Peyer's patch (tissue), 4 donors: ENCODE measurements around the gene XPC. TPM values are rescaled to one million over a fixed set of nuclear protein-coding genes. Genes with fewer than 3 reads are reported as not detected.

Experiments used
- DNase-seq, 3 donors: peaks; one replicate each; pipeline ENCODE4 v3.0.0-alpha.2; 2017 to 2019
- H3K27ac ChIP-seq, 4 donors: fragments of 200-600 bp; sonication (generic); one replicate each; pipeline ENCODE4 v1.5.1; 2016 to 2019
- H3K27me3 ChIP-seq, 2 donors: fragments of 200-600 bp; sonication (generic); one replicate each; pipeline ENCODE4 v1.5.1; 2019
- H3K36me3 ChIP-seq, 3 donors: fragments of 200-600 bp; sonication (generic); one replicate each; pipeline ENCODE4 v1.5.1; 2016 to 2019
- H3K4me1 ChIP-seq, 4 donors: fragments of 200-600 bp; sonication (generic); one replicate each; pipeline ENCODE4 v1.5.1; 2016 to 2019
- H3K4me3 ChIP-seq, 4 donors: fragments of 200-600 bp; sonication (generic); 1 replicate in 3 of 4; 2 replicates in 1 of 4; pipeline ENCODE4 v1.5.1; 2016 to 2019; ENCODE audit warnings: mild to moderate bottlenecking in 1 of 4
- H3K9me3 ChIP-seq, 4 donors: fragments of 200-600 bp; sonication (generic); one replicate each; pipeline ENCODE4 v1.5.1; 2016 to 2019; ENCODE audit warnings: mild to moderate bottlenecking in 1 of 4
- CTCF ChIP-seq, 6 experiments: fragments of 450-650 bp in 4 of 6; fragments of 200-600 bp in 2 of 6; sonication (generic) in 1 of 6; IDR thresholded peaks; one replicate each; pipeline ENCODE4 v1.5.1; 2017 to 2019; ENCODE audit warnings: antibody characterized with exemption in 6 of 6, mild to moderate bottlenecking in 3 of 6, moderate library complexity in 1 of 6
- POLR2A ChIP-seq, 2 donors: fragments of 450-650 bp; IDR thresholded peaks; one replicate each; pipeline ENCODE4 v1.5.1; 2017; ENCODE audit warnings: antibody characterized with exemption in 2 of 2, mild to moderate bottlenecking in 2 of 2, moderate library complexity in 2 of 2
- total RNA-seq, 4 donors: library from RNA; depleted of rRNA; stranded (reverse); fragments of >200 nt; gene quantifications; one replicate each; pipeline ENCODE4 v1.1.0, GENCODE V29; 2016

The XPC gene
- total RNA-seq, 4 donors from 2014 or later, result 46.1 to 88.3 (median 78.6) TPM

DNA sequence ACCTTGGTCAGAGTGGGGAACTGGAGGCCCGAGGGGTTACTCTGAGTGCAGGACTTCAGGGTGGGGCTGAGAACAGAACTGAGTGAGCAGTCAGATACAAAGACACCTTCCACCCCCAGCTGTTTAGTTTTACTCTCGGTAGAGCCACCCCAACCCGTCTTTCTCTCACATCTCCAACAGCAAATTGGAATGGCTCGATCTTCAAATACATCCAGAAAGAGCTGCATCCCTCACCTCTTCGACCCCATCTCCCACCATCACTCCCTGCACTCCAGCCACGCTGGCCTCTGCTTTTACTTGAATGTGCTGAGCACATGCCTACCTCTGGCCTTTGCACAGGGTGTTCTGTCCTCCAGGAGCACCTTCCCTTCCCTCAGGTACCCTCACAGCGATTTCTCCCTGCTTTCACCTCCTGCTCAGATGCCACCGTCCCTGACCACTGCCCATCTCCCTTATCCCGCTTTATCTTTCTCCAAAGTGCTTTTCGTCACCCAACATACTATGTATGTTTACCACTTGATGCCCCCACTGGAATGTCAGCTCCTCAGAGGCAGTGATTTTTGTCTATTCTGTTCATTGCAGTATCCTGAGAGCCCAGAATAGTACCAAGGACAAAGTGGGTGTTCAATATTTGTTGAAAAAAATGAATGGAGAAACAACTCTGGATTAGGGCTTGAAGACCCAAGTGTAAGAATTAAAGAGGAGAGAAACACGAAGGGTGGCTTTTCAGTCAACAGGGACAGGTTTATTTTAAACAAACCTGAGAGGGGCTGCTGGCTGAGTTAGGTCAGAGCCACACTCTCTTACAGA, 58.1 kb downstream of the XPC start:
- no peak for DNase-seq
- TF ChIP-seq POLR2A (IDR thresholded peaks at IDR 0.05), result no peak
- TF ChIP-seq CTCF (IDR thresholded peaks at IDR 0.05), result no peak

GRCh38 chr3:14119651-14120050, 58.8 kb downstream of the XPC start:
- no peaks in the 10 kb centered on the region for H3K27me3 ChIP-seq
- DNase-seq, result no peak
- peaks cover 0 to 25% (median 5%) of the 10 kb centered on the region in 4 donors for H3K4me1 ChIP-seq
- H3K36me3 ChIP-seq, result peaks cover 0 to 17% (median 0%) of the 10 kb centered on the region in 3 donors
- H3K27ac ChIP-seq, result no peak overlapping the region
- TF ChIP-seq POLR2A (IDR thresholded peaks at IDR 0.05) (no peak), CTCF (IDR thresholded peaks at IDR 0.05) (no peak)
- no peak overlapping the region for H3K4me3 ChIP-seq
- H3K9me3 ChIP-seq, result no peaks in the 10 kb centered on the region

More for the DNA sequence above, 58.1 kb downstream of the XPC start:
- Histone ChIP-seq H3K27ac (no peak overlapping the region), H3K9me3 (no peaks in the 10 kb centered on the region), H3K36me3 (peaks cover 0 to 11% (median 0%) of the 10 kb centered on the region in 3 donors), H3K27me3 (no peaks in the 10 kb centered on the region), H3K4me3 (no peak overlapping the region), H3K4me1 (peaks cover 0 to 19% (median 5%) of the 10 kb centered on the region in 4 donors)

- Histone ChIP-seq H3K27me3 (no peaks in the 10 kb centered on the region), H3K27ac (no peak overlapping the region), H3K36me3 (peaks cover 0 to 24% (median 0%) of the 10 kb centered on the region in 3 donors), H3K9me3 (no peaks in the 10 kb centered on the region), H3K4me3 (no peak overlapping the region), H3K4me1 (peaks cover 0 to 23% (median 3%) of the 10 kb centered on the region in 4 donors)
- TF ChIP-seq POLR2A (IDR thresholded peaks at IDR 0.05), result no peak
- TF ChIP-seq CTCF (IDR thresholded peaks at IDR 0.05), result no peak
- DNase-seq, result no peak
Measured at GRCh38 chr3:14118400-14119381, 59.7 kb downstream of the XPC start.

- Histone ChIP-seq H3K4me3 (no peak overlapping the region), H3K9me3 (no peaks in the 10 kb centered on the region), H3K36me3 (peaks cover 0 to 34% (median 0%) of the 10 kb centered on the region in 3 donors), H3K27ac (no peak overlapping the region), H3K4me1 (peaks cover 0 to 14% (median 0%) of the 10 kb centered on the region in 4 donors), H3K27me3 (no peaks in the 10 kb centered on the region)
- TF ChIP-seq CTCF (IDR thresholded peaks at IDR 0.05) (no peak), POLR2A (IDR thresholded peaks at IDR 0.05) (no peak)
- DNase-seq, result no peak
Measured at GRCh38 chr3:14117468-14118399, 60.7 kb downstream of the XPC start.
